Fibroblast of lung (primary cell): Measurements from ENCODE around the gene FNDC10.
"Not testable (repeated sequence)": the region's sequence is repeated elsewhere in the genome, so short reads cannot be mapped to it uniquely, and the experiment has no call there.

Source experiments
- CTCF ChIP-seq, 2 donors: IDR thresholded peaks in 1 of 2; conservative IDR thresholded peaks in 1 of 2; 1 replicate in 1 of 2; 2 replicates in 1 of 2; pipeline ENCODE4 v1.5.1; 2011 to 2012; ENCODE audit warnings: low read length in 2 of 2, control low read depth in 1 of 2, inconsistent platforms in 1 of 2, low read depth in 1 of 2, mild to moderate bottlenecking in 1 of 2
- EZH2 ChIP-seq: IDR thresholded peaks from 2 replicates; pipeline ENCODE4 v1.5.1; 2012; ENCODE audit warnings: low read length, control low read depth, mild to moderate bottlenecking; ENCODE audit errors: missing control alignments

- TF ChIP-seq CTCF (conservative IDR thresholded peaks at IDR 0.05 in 1 of 2, IDR thresholded peaks at IDR 0.05 in 1 of 2; ENCODE audit: low read depth in 1 of 2, low read length in 2 of 2); EZH2: not testable (repeated sequence)
Observed at GRCh38 chr1:1633409-1633808, 33.5 kb upstream of the FNDC10 start.
